ENCODE results near the gene IFT22. TPM values are rescaled to one million over a fixed set of nuclear protein-coding genes. Genes with fewer than 3 reads are reported as not detected.

Gene IFT22
- total and polyA plus RNA-seq, 7 donors: 18.7 to 42.2 (median 23.2) TPM

GRCh38 chr7:101319401-101319800 lies 2.2 kb downstream of the IFT22 start:
- no peak for DNase-seq
- peaks cover 0 to 43% of the 10 kb centered on the region in 2 donors for H3K36me3 ChIP-seq (ENCODE audit: insufficient read depth in 1 of 2, low read depth in 1 of 2)
- WGBS, 3 donors: 51 to 59% (median 55%) methylated on average over 5 of the region's 5 CpGs
- no peak overlapping the region for H3K27ac ChIP-seq
- ATAC-seq: no peak
- H3K9me3 ChIP-seq: no peaks in the 10 kb centered on the region
- peaks cover 6% of the 10 kb centered on the region for H3K4me1 ChIP-seq
- H3K4me3 ChIP-seq: no peak overlapping the region
- TF ChIP-seq CTCF (IDR thresholded peaks at IDR 0.05): no peak
- intact Hi-C loops (cut with DNase I): no loop called here
- H3K27me3 ChIP-seq (ENCODE audit: insufficient read depth in 3 of 3, low read length in 2 of 3): no peaks in the 10 kb centered on the region

- Histone ChIP-seq H3K4me1 (no peaks in the 10 kb centered on the region), H3K27ac (no peak overlapping the region), H3K4me3 (no peak overlapping the region), H3K9me3 (no peaks in the 10 kb centered on the region), H3K27me3 (ENCODE audit: insufficient read depth in 3 of 3, low read length in 2 of 3) (no peaks in the 10 kb centered on the region), H3K36me3 (ENCODE audit: insufficient read depth in 1 of 2, low read depth in 1 of 2) (peaks cover 0 to 43% of the 10 kb centered on the region in 2 donors)
- intact Hi-C loops (cut with DNase I): no loop called here
- DNase-seq (no peak), ATAC-seq (no peak)
- peak; percentile 44 for TF ChIP-seq CTCF (IDR thresholded peaks at IDR 0.05)
- whole genome bisulfite sequencing, 3 donors: 7 to 10% (median 8%) methylated on average over 1 of the region's 1 CpG
Measured at GRCh38 chr7:101315336-101315735, 6.3 kb downstream of the IFT22 start.

- H3K4me1 ChIP-seq: no peaks in the 10 kb centered on the region
- ATAC-seq: peak; percentile 57 to 84 (median 78)
- peak in 1 of 2 donors; percentile 63 for DNase-seq
- H3K4me3 ChIP-seq: peak overlapping the region; percentile 61
- H3K27me3 ChIP-seq (ENCODE audit: insufficient read depth in 3 of 3, low read length in 2 of 3): peaks cover 0 to 46% (median 13%) of the 10 kb centered on the region in 3 donors
- H3K36me3 ChIP-seq (ENCODE audit: insufficient read depth in 1 of 2, low read depth in 1 of 2): no peaks in the 10 kb centered on the region
- no peak for TF ChIP-seq CTCF (IDR thresholded peaks at IDR 0.05)
- intact Hi-C loops (cut with DNase I): no loop called here
- no peaks in the 10 kb centered on the region for H3K9me3 ChIP-seq
- no peak overlapping the region for H3K27ac ChIP-seq
- WGBS, 3 donors: 4 to 7% (median 5%) methylated on average over 43 to 62 of the region's 62 CpGs
Measured at GRCh38 chr7:101308245-101309085, 13.1 kb downstream of the IFT22 start.

- WGBS, 3 donors: 89 to 93% (median 92%) methylated on average over 9 of the region's 9 CpGs
- Histone ChIP-seq H3K27ac (no peak overlapping the region), H3K9me3 (peaks cover 1% of the 10 kb centered on the region), H3K27me3 (ENCODE audit: insufficient read depth in 3 of 3, low read length in 2 of 3) (peaks cover 0 to 67% (median 30%) of the 10 kb centered on the region in 3 donors), H3K4me3 (no peak overlapping the region), H3K36me3 (ENCODE audit: insufficient read depth in 1 of 2, low read depth in 1 of 2) (no peaks in the 10 kb centered on the region), H3K4me1 (no peaks in the 10 kb centered on the region)
- intact Hi-C loops (cut with DNase I): no loop called here
- no peak for TF ChIP-seq CTCF (IDR thresholded peaks at IDR 0.05)
- ATAC-seq (no peak), DNase-seq (no peak)
Measured at GRCh38 chr7:101306307-101306706, 15.3 kb downstream of the IFT22 start.

Data from psoas muscle (tissue), 8 donors.